ENCODE measurements around the gene CAPN8. TPM values are rescaled to one million over a fixed set of nuclear protein-coding genes. Genes with fewer than 3 reads are reported as not detected.

The CAPN8 gene
- total RNA-seq: not detected in 2 replicates

DNA sequence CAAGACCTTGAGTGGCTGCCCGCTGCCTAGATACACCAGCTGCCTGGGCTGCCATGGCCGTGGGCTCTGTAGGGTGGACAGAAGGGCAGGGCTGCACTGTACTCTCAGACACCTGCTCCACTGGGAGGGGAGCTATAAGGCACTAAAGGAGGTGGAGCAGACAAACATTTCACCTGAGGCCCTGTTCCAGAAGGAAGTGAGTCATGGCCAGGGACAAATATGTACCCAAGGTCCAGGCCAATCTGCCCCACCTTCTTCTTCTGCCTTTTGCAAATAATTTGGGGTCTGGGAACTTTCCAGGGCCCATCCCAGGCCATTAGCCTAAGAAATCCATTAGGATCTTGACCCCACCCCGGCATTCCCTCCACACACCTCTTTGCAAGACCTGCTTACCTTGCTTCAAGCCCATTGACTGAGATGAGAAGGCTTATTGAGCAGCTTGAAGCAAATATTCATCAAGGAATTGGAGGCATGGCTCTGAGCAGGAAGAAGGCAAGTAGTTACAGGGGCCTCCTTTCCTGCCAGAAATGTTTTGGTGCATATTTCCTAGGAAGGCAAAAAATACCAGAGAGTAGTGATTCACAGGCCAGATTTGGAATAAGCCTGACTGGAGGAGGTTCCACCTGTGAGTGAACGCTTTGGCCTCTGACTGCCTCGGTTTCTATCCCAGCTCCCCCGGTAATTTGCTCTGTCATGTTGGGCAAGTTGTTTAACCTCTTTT is at the start of gene CAPN8:
Gene CAPN8 (minus strand): TSS at position 110 of the 721 bp plus-strand sequence. CDS start 55 bp downstream, at position 55.

DNA sequence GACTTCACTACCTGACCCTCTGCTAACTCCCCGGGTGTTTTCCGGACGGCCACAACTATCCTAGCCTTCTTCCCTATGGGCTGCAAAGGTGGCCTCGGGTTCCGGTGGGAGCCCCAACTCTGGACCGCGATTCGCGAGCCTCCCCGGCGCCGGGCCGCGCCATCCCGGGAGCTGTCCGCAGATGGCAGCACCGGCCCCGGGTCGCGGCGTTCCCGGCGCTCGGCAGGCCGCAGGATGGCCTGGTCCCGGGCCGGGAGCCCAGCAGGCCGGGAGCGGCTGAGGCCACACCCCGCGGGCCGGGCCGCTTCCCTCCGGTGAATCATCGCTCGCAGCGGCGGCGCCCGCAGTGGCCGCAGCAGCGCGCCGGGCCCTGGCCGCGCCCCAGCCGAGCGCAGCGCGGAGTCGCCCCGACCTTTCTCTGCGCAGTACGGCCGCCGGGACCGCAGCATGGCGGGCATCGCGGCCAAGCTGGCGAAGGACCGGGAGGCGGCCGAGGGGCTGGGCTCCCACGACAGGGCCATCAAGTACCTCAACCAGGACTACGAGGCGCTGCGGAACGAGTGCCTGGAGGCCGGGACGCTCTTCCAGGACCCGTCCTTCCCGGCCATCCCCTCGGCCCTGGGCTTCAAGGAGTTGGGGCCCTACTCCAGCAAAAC is 46.8 kb upstream of the CAPN8 start, which contains the start of gene CAPN2:
Gene CAPN2 (plus strand): TSS at position 346 of the 656 bp plus-strand sequence. CDS start 102 bp downstream, at position 448.

Other genes starting within 250 kb of the CAPN8 start
- gene CAPN2, start 46.8 kb upstream of the CAPN8 start, total RNA-seq: 161 and 251 TPM in 2 replicates
- gene TP53BP2, start 180.2 kb upstream of the CAPN8 start, total RNA-seq: 22.1 and 26.6 TPM in 2 replicates